Keratinocyte (primary cell): Measurements from ENCODE around the gene SETBP1. TPM values are rescaled to one million over a fixed set of nuclear protein-coding genes. Genes with fewer than 3 reads are reported as not detected.
A peak's percentile ranks its signal among the peaks of the same experiment; 100 is the strongest.

Experiments used
- DNase-seq: peaks from one replicate; pipeline ENCODE4 v3.0.0-alpha.2; 2011; ENCODE audit warnings: low read depth, missing footprints, low spot score
- FAIRE-seq: peaks from 2 replicates; lab custom pipeline; 2011; peaks lifted over from hg19 to GRCh38; lab: Jason Lieb, UNC
- H2AFZ ChIP-seq: 2 replicates; pipeline ENCODE4 v1.6.0; 2012; ENCODE audit warnings: low read length, control low read depth, inconsistent platforms; ENCODE audit not compliant: control insufficient read depth
- H3K27ac ChIP-seq: 2 replicates; pipeline ENCODE4 v1.5.1; 2011; ENCODE audit warnings: low read length; ENCODE audit not compliant: control insufficient read depth, insufficient read depth
- H3K27me3 ChIP-seq: 3 replicates; pipeline ENCODE4 v1.6.0; 2011; ENCODE audit warnings: low read length; ENCODE audit not compliant: control insufficient read depth, insufficient read depth; ENCODE audit errors: extremely low read depth
- H3K36me3 ChIP-seq, 2 experiments: 2 replicates in 1 of 2; 3 replicates in 1 of 2; pipeline ENCODE4 v1.5.1; 2011; ENCODE audit warnings: low read length in 2 of 2, mild to moderate bottlenecking in 1 of 2; ENCODE audit not compliant: control insufficient read depth in 2 of 2, insufficient read depth in 2 of 2; ENCODE audit errors: extremely low read depth in 1 of 2
- H3K4me1 ChIP-seq: 3 replicates; pipeline ENCODE4 v1.5.1; 2011; ENCODE audit warnings: low read length; ENCODE audit not compliant: control insufficient read depth, insufficient read depth; ENCODE audit errors: extremely low read depth
- H3K4me2 ChIP-seq: 3 replicates; pipeline ENCODE4 v1.6.0; 2011; ENCODE audit warnings: low read depth, low read length; ENCODE audit not compliant: control insufficient read depth, insufficient read depth; ENCODE audit errors: extremely low read depth
- H3K4me3 ChIP-seq, 3 experiments: fragments of 200-600 bp in 1 of 3; sonication (generic) in 1 of 3; 2 replicates in 2 of 3; 3 replicates in 1 of 3; pipeline ENCODE4 v1.5.1; 2011 to 2016; ENCODE audit warnings: low read length in 3 of 3, mild to moderate bottlenecking in 3 of 3, control low read depth in 2 of 3, inconsistent platforms in 1 of 3, low read depth in 1 of 3, mixed read lengths in 1 of 3, mixed run types in 1 of 3, moderate library complexity in 1 of 3; ENCODE audit not compliant: control insufficient read depth in 2 of 3, insufficient read depth in 2 of 3; ENCODE audit errors: extremely low read depth in 1 of 3
- H3K79me2 ChIP-seq: 2 replicates; pipeline ENCODE4 v1.6.0; 2012; ENCODE audit warnings: low read length; ENCODE audit not compliant: control insufficient read depth, insufficient read depth
- H3K9ac ChIP-seq: 3 replicates; pipeline ENCODE4 v1.6.0; 2011; ENCODE audit warnings: low read length; ENCODE audit not compliant: control insufficient read depth, insufficient read depth; ENCODE audit errors: extremely low read depth
- H3K9me1 ChIP-seq: 3 replicates; pipeline ENCODE4 v1.6.0; 2011; ENCODE audit warnings: low read length; ENCODE audit not compliant: control insufficient read depth, insufficient read depth; ENCODE audit errors: extremely low read depth
- H3K9me3 ChIP-seq: 2 replicates; pipeline ENCODE4 v1.5.1; 2012; ENCODE audit warnings: low read depth, low read length; ENCODE audit not compliant: control insufficient read depth
- H4K20me1 ChIP-seq: 3 replicates; pipeline ENCODE4 v1.6.0; 2011; ENCODE audit warnings: low read length; ENCODE audit not compliant: control insufficient read depth, insufficient read depth; ENCODE audit errors: extremely low read depth
- CTCF ChIP-seq, 3 experiments: IDR thresholded peaks in 1 of 3; conservative IDR thresholded peaks in 1 of 3; optimal IDR thresholded peaks in 1 of 3; 2 replicates in 2 of 3; 3 replicates in 1 of 3; pipeline versions ENCODE3 to v1.5.1; 2011; ENCODE audit warnings: low read length in 3 of 3, mild to moderate bottlenecking in 3 of 3, moderate library complexity in 2 of 3, control low read depth in 1 of 3, inconsistent platforms in 1 of 3; ENCODE audit not compliant: insufficient read depth in 2 of 3; ENCODE audit errors: extremely low read depth in 1 of 3
- EZH2 ChIP-seq: IDR thresholded peaks from one replicate; pipeline ENCODE4 v1.6.1; 2012; ENCODE audit warnings: inconsistent platforms, mild to moderate bottlenecking, low read length, moderate library complexity
- dilution Hi-C: fragments of 300-500 bp; cut with MboI; formaldehyde crosslinking; loops from one replicate; pipeline ENCODE4 v1.7.0; 2020; ENCODE audit warnings: low sequenced_read_pairs; ENCODE audit not compliant: extremely low pct_ligation_motif_present
- polyA plus RNA-seq, 5 experiments: library from polyadenylated mRNA; depleted of rRNA in 3 of 5; stranded (reverse) in 3 of 5; stranded (forward) in 1 of 5; unstranded in 1 of 5; fragments of >200 nt; gene quantifications; 1 replicate in 1 of 5; 2 replicates in 3 of 5; 3 replicates in 1 of 5; pipeline versions ENCODE4 v1.2.1 to v1.2.3, GENCODE V29; 2011 to 2012; ENCODE audit warnings: missing spikeins in 2 of 5, low read depth in 1 of 5, low replicate concordance in 1 of 5

Gene SETBP1
- polyA plus RNA-seq, 1 donor (not counting 4 experiments of a cell fraction or from before 2014, with no cell fraction given) = 3.3 TPM

DNA sequence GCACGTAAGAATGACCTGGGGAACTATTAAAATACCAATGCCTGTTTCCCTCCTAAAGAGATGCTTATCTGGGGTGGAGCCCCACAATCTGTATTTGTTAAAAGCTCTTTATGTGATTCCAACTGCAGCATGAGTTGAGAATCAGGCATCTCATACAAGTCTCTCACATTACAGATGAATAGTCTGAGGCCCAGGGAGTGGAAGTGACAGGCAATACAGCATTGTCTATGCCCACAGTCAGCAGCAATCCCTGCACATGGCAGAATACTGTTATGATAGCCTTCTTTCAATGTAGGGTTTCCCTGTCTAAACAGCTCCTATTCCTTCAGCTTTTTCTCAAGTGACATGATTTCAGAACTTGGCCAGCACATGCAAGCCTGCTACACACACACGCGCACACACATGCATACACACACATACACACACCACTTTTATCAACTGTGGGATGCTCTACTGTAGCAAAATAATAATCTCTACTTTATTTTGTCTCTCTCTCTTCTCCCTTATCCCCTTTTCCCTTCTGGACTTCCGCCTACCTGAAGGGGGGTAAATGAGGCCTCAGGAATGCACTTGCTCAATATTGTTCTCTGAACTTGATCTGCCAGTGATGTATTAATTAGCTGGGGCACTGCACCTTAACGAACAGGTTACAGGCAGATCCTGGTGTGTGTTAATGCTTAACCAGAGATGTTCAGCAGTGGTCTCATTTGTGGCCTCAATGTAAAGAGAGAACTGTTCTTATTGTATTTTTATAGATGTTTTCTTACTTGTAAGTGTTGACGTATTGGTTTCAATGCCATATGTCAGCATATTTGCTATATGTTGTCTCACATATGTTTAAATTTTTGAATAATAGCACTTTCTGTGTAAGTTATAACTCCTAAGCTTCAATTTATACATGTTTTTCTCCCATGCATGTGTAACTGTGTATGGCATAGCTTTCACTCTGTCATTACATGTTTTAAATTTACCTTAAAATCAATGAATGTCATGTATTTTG is 116.0 kb downstream of the SETBP1 start:
- dilution Hi-C loops = no loop called here
- Histone ChIP-seq H3K4me1 (peaks cover 6% of the 10 kb centered on the region), H3K9me1 (no peaks in the 10 kb centered on the region), H3K9ac (no peak overlapping the region), H3K27me3 (no peaks in the 10 kb centered on the region), H3K79me2 (no peaks in the 10 kb centered on the region), H3K4me3 (no peak overlapping the region), H3K4me2 (no peak overlapping the region), H3K36me3 (peaks cover 0 to 2% of the 10 kb centered on the region in 2 experiments), H3K27ac (no peak overlapping the region), H3K9me3 (no peaks in the 10 kb centered on the region), H2AFZ (no peak overlapping the region), H4K20me1 (no peaks in the 10 kb centered on the region)
- no peak for FAIRE-seq
- no peak for DNase-seq
- TF ChIP-seq EZH2 = no peak
- TF ChIP-seq CTCF (optimal IDR thresholded peaks at IDR 0.05 in 1 of 3, IDR thresholded peaks at IDR 0.05 in 1 of 3, conservative IDR thresholded peaks at IDR 0.05 in 1 of 3; ENCODE audit: extremely low read depth in 1 of 3, insufficient read depth in 2 of 3, low read length in 3 of 3) = no peak

GRCh38 chr18:44798433-44799048 is 117.9 kb downstream of the SETBP1 start:
- DNase-seq = no peak
- H3K4me2 ChIP-seq = no peak overlapping the region
- dilution Hi-C loops = no loop called here

More at GRCh38 chr18:44798433-44799048, 117.9 kb downstream of the SETBP1 start:
- H3K4me3 ChIP-seq = no peak overlapping the region
- H2AFZ ChIP-seq = no peak overlapping the region
- H3K27me3 ChIP-seq = no peaks in the 10 kb centered on the region
- TF ChIP-seq EZH2 = no peak
- TF ChIP-seq CTCF (optimal IDR thresholded peaks at IDR 0.05 in 1 of 3, IDR thresholded peaks at IDR 0.05 in 1 of 3, conservative IDR thresholded peaks at IDR 0.05 in 1 of 3; ENCODE audit: extremely low read depth in 1 of 3, insufficient read depth in 2 of 3, low read length in 3 of 3) = no peak
- H3K36me3 ChIP-seq = peaks cover 0 to 3% of the 10 kb centered on the region in 2 experiments
- H3K9me1 ChIP-seq = no peaks in the 10 kb centered on the region
- FAIRE-seq = peak; percentile 29
- H4K20me1 ChIP-seq = no peaks in the 10 kb centered on the region
- no peak overlapping the region for H3K27ac ChIP-seq
- H3K4me1 ChIP-seq = peaks cover 4% of the 10 kb centered on the region
- no peaks in the 10 kb centered on the region for H3K79me2 ChIP-seq
- no peak overlapping the region for H3K9ac ChIP-seq
- H3K9me3 ChIP-seq = no peaks in the 10 kb centered on the region
